Measurements from ENCODE around the gene ALAS1. TPM values are rescaled to one million over a fixed set of nuclear protein-coding genes. Genes with fewer than 3 reads are reported as not detected.

ALAS1 gene
- total and polyA plus RNA-seq, 9 of the 15 experiments (the other 6 are each of a cell fraction or from before 2014, with no cell fraction given), result 21.4 to 49.5 (median 34.4) TPM

- in situ Hi-C loops (cut with MboI), result no loop called here
- Histone ChIP-seq H3K36me3 (ENCODE audit: control insufficient read depth, insufficient read depth, low read length) (peaks cover 94% of the 10 kb centered on the region; the same call in 2 of the 3 replicates), H3K79me2 (ENCODE audit: control insufficient read depth, insufficient read depth, low read length) (no peaks in the 10 kb centered on the region), H3K9ac (ENCODE audit: insufficient read depth in 1 of 2, low read depth in 2 of 2, low read length in 2 of 2) (no peak overlapping the region), H3K4me2 (ENCODE audit: insufficient read depth, low read length) (no peak overlapping the region), H3K27ac (ENCODE audit: extremely low read depth, low read depth, low read length) (no peak overlapping the region), H3K4me1 (replicated peaks in 1 of 2; ENCODE audit: control insufficient read depth in 2 of 2, insufficient read depth in 2 of 2, low read length in 2 of 2) (no peaks in the 10 kb centered on the region; a peak in 1 of 5 replicates), H3K9me3 (replicated peaks; ENCODE audit: control insufficient read depth, insufficient read depth, low read depth, low read length) (no peaks in the 10 kb centered on the region), H4K20me1 (replicated peaks; ENCODE audit: control insufficient read depth, insufficient read depth, low read length) (no peaks in the 10 kb centered on the region), H3K4me3 (no peak overlapping the region), H3K27me3 (ENCODE audit: control insufficient read depth in 2 of 2, insufficient read depth in 2 of 2, low read length in 2 of 2) (no peaks in the 10 kb centered on the region), H2AFZ (ENCODE audit: low read depth, low read length) (no peak overlapping the region), H3K9me1 (ENCODE audit: control insufficient read depth, insufficient read depth, low read length) (no peaks in the 10 kb centered on the region)
- intact Hi-C loops (cut with micrococcal nuclease), result no loop called here
- DNase-seq (ENCODE audit: extremely low read depth in 1 of 4, low spot score in 3 of 4), result no peak
- no peak for FAIRE-seq
- no TSS peak for BruUV-seq (replicated peaks)
- TF ChIP-seq KDM5B (IDR thresholded peaks at IDR 0.05; ENCODE audit: insufficient replicate concordance, low read depth, low read length), result no peak
- TF ChIP-seq SFPQ (IDR thresholded peaks at IDR 0.05; ENCODE audit: low read depth, low read length), result no peak
- no peak for TF ChIP-seq SOX6 (IDR thresholded peaks at IDR 0.05)
- TF ChIP-seq BCLAF1 (IDR thresholded peaks at IDR 0.05; ENCODE audit: borderline replicate concordance in 1 of 2, control insufficient read depth in 1 of 2, low read depth in 2 of 2, low read length in 1 of 2), result no peak
- TF ChIP-seq PML (IDR thresholded peaks at IDR 0.05; ENCODE audit: low read length), result no peak
- TF ChIP-seq ZNF79 (CRISPR knock-in tag; IDR thresholded peaks at IDR 0.05; ENCODE audit: low read depth), result no peak
- TF ChIP-seq MCM2 (IDR thresholded peaks at IDR 0.05; ENCODE audit: low read depth), result no peak
- TF ChIP-seq ID3 (CRISPR knock-in tag; IDR thresholded peaks at IDR 0.05), result no peak
- no peak for TF ChIP-seq ID3 (tag; IDR thresholded peaks at IDR 0.05)
- TF ChIP-seq ARHGAP35 (IDR thresholded peaks at IDR 0.05; ENCODE audit: partially characterized antibody), result no peak
- no peak for TF ChIP-seq SMAD2 (IDR thresholded peaks at IDR 0.05; ENCODE audit: low read depth, low read length)
- no peak for TF ChIP-seq KHSRP (IDR thresholded peaks at IDR 0.05)
- TF ChIP-seq POU5F1 (IDR thresholded peaks at IDR 0.05; ENCODE audit: borderline replicate concordance, low read depth, low read length, partially characterized antibody), result no peak
- TF ChIP-seq ZNF347 (CRISPR knock-in tag; IDR thresholded peaks at IDR 0.05; ENCODE audit: low read depth), result no peak
- no peak for TF ChIP-seq ZBTB49 (CRISPR knock-in tag; IDR thresholded peaks at IDR 0.05; ENCODE audit: borderline replicate concordance)
- 92% methylated on average over 4 of the region's 4 CpGs for WGBS (ENCODE audit: insufficient coverage, low coverage, missing lambda C conversion rate)
- CTCF ChIA-PET (ENCODE audit: low intra/inter-chr PET ratio), result no interaction called here
- no peak for ATAC-seq
- POLR2A ChIA-PET, result interaction anchor here (1.1 kb wide), 1 partner anchor 213 kb away, joined by 3 read pairs; the partner anchor contains the start of gene RPL29
These were observed 10.6 kb downstream of the ALAS1 start for GRCh38 chr3:52208556-52208955.

All from K562 (cell line).